HEK293 (cell line): Measurements from ENCODE around the gene MAPK11.

Experiments used
- CTCF ChIP-seq: fragments of 450-650 bp; formaldehyde crosslinking; IDR thresholded peaks from 2 replicates; pipeline ENCODE4 v1.5.1; 2016; ENCODE audit warnings: missing biosample characterization, missing genetic modification characterization
- KLF10 ChIP-seq: fragments of 450-650 bp; IDR thresholded peaks from 2 replicates; pipeline ENCODE4 v1.5.1; 2018; ENCODE audit warnings: missing biosample characterization, mild to moderate bottlenecking, missing genetic modification characterization
- PATZ1 ChIP-seq: fragments of 450-650 bp; formaldehyde crosslinking; IDR thresholded peaks from 2 replicates; pipeline ENCODE4 v1.5.1; 2016; ENCODE audit warnings: missing biosample characterization, missing genetic modification characterization
- SP7 ChIP-seq: fragments of 450-650 bp; formaldehyde crosslinking; IDR thresholded peaks from 2 replicates; pipeline ENCODE4 v1.5.1; 2016; ENCODE audit warnings: missing biosample characterization, missing genetic modification characterization
- TSHZ1 ChIP-seq: fragments of 450-650 bp; formaldehyde crosslinking; IDR thresholded peaks from 2 replicates; pipeline ENCODE4 v1.5.1; 2016; ENCODE audit warnings: missing biosample characterization, missing genetic modification characterization, borderline replicate concordance
- ZBTB11 ChIP-seq: fragments of 450-650 bp; formaldehyde crosslinking; conservative IDR thresholded peaks from 2 replicates; pipeline ENCODE4 v1.5.1; 2016; ENCODE audit warnings: low read depth, missing biosample characterization, missing genetic modification characterization
- ZEB2 ChIP-seq: fragments of 450-650 bp; formaldehyde crosslinking; IDR thresholded peaks from 2 replicates; pipeline ENCODE4 v1.5.1; 2016; ENCODE audit warnings: missing biosample characterization, missing genetic modification characterization
- ZFP37 ChIP-seq: fragments of 450-650 bp; formaldehyde crosslinking; IDR thresholded peaks from 2 replicates; pipeline ENCODE4 v1.5.1; 2016; ENCODE audit warnings: missing biosample characterization, missing genetic modification characterization
- ZFP41 ChIP-seq: fragments of 450-650 bp; formaldehyde crosslinking; IDR thresholded peaks from 2 replicates; pipeline ENCODE4 v1.5.1; 2016; ENCODE audit warnings: missing biosample characterization, missing genetic modification characterization, borderline replicate concordance
- ZIC2 ChIP-seq: fragments of 450-650 bp; formaldehyde crosslinking; IDR thresholded peaks from 2 replicates; pipeline ENCODE4 v1.5.1; 2016; ENCODE audit warnings: missing biosample characterization, missing genetic modification characterization
- ZNF10 ChIP-seq: fragments of 450-650 bp; formaldehyde crosslinking; IDR thresholded peaks from 2 replicates; pipeline ENCODE4 v1.5.1; 2017; ENCODE audit warnings: missing biosample characterization, missing genetic modification characterization
- ZNF133 ChIP-seq: fragments of 450-650 bp; formaldehyde crosslinking; IDR thresholded peaks from 2 replicates; pipeline ENCODE4 v1.5.1; 2016; ENCODE audit warnings: missing biosample characterization, missing genetic modification characterization
- ZNF169 ChIP-seq: fragments of 450-650 bp; formaldehyde crosslinking; IDR thresholded peaks from 2 replicates; pipeline ENCODE4 v1.5.1; 2016; ENCODE audit warnings: missing biosample characterization, missing genetic modification characterization
- ZNF174 ChIP-seq: fragments of 450-650 bp; formaldehyde crosslinking; IDR thresholded peaks from 2 replicates; pipeline ENCODE4 v1.5.0; 2017; ENCODE audit warnings: missing biosample characterization, mild to moderate bottlenecking, missing genetic modification characterization
- ZNF274 ChIP-seq, 2 experiments: fragments of 200-500 bp in 1 of 2; fragments of 450-650 bp in 1 of 2; sonication (Bioruptor generic) in 1 of 2; formaldehyde crosslinking in 1 of 2; IDR thresholded peaks; 2 replicates each; pipeline versions ENCODE4 v1.5.1 to v1.6.1; 2014 to 2016; ENCODE audit warnings: borderline replicate concordance in 1 of 2, inconsistent platforms in 1 of 2, low read length in 1 of 2, missing biosample characterization in 1 of 2, missing genetic modification characterization in 1 of 2
- ZNF335 ChIP-seq: fragments of 450-650 bp; formaldehyde crosslinking; conservative IDR thresholded peaks from 2 replicates; pipeline ENCODE4 v1.5.1; 2016; ENCODE audit warnings: missing biosample characterization, missing genetic modification characterization
- ZNF48 ChIP-seq: fragments of 450-650 bp; formaldehyde crosslinking; IDR thresholded peaks from 2 replicates; pipeline ENCODE4 v1.5.1; 2016; ENCODE audit warnings: missing biosample characterization, missing genetic modification characterization
- ZNF501 ChIP-seq: fragments of 450-650 bp; formaldehyde crosslinking; IDR thresholded peaks from 2 replicates; pipeline ENCODE4 v1.5.1; 2016; ENCODE audit warnings: missing biosample characterization, missing genetic modification characterization
- ZNF558 ChIP-seq: fragments of 450-650 bp; formaldehyde crosslinking; IDR thresholded peaks from 2 replicates; pipeline ENCODE4 v1.5.1; 2016; ENCODE audit warnings: missing biosample characterization, missing genetic modification characterization
- ZNF561 ChIP-seq: fragments of 450-650 bp; IDR thresholded peaks from 2 replicates; pipeline ENCODE4 v1.5.1; 2018; ENCODE audit warnings: missing biosample characterization, missing genetic modification characterization, borderline replicate concordance
- ZNF658 ChIP-seq: fragments of 450-650 bp; formaldehyde crosslinking; IDR thresholded peaks from 2 replicates; pipeline ENCODE4; 2016; ENCODE audit warnings: missing biosample characterization, missing genetic modification characterization
- ZNF747 ChIP-seq: fragments of 450-650 bp; formaldehyde crosslinking; IDR thresholded peaks from 2 replicates; pipeline ENCODE4 v1.5.1; 2016; ENCODE audit warnings: missing biosample characterization, missing genetic modification characterization
- ZNF776 ChIP-seq: fragments of 450-650 bp; formaldehyde crosslinking; IDR thresholded peaks from 2 replicates; pipeline ENCODE4 v1.5.0; 2017; ENCODE audit warnings: missing biosample characterization, missing genetic modification characterization, borderline replicate concordance
- ZSCAN18 ChIP-seq: fragments of 450-650 bp; formaldehyde crosslinking; IDR thresholded peaks from 2 replicates; pipeline ENCODE4 v1.5.1; 2016; ENCODE audit warnings: missing biosample characterization, missing genetic modification characterization
- ZXDB ChIP-seq: fragments of 450-650 bp; formaldehyde crosslinking; IDR thresholded peaks from 2 replicates; pipeline ENCODE4 v1.5.1; 2016; ENCODE audit warnings: missing biosample characterization, missing genetic modification characterization

Gene MAPK11

GRCh38 chr22:50270666-50271394, 650 bp upstream of the MAPK11 start (continued):
- TF ChIP-seq ZBTB11 (tag by site-specific recombination) (0 out of 2 replicates have a peak, but pooled peaks have one; percentile 19), ZFP41 (tag by site-specific recombination) (no peak), ZNF169 (tag by site-specific recombination) (no peak), ZNF335 (tag by site-specific recombination) (peak; percentile 85), SP7 (tag by site-specific recombination) (no peak), ZNF776 (tag by site-specific recombination) (no peak), CTCF (tag by site-specific recombination) (0 out of 2 replicates have a peak, but pooled peaks have one; percentile 1), ZFP37 (tag by site-specific recombination) (no peak), ZNF133 (no peak), ZXDB (tag by site-specific recombination) (0 out of 2 replicates have a peak, but pooled peaks have one; percentile 28), ZNF174 (tag by site-specific recombination) (no peak), ZNF558 (tag by site-specific recombination) (no peak), ZNF274 (IDR thresholded peaks at IDR 0.05; ENCODE audit: low read length) (no peak), ZNF274 (tag by site-specific recombination; IDR thresholded peaks at IDR 0.05; ENCODE audit: borderline replicate concordance) (no peak), ZNF747 (tag by site-specific recombination) (no peak), ZNF10 (tag by site-specific recombination) (no peak), ZIC2 (tag by site-specific recombination) (0 out of 2 replicates have a peak, but pooled peaks have one; percentile 13), TSHZ1 (no peak), ZNF48 (tag by site-specific recombination) (no peak), ZSCAN18 (tag by site-specific recombination) (no peak), PATZ1 (tag by site-specific recombination) (peak; percentile 42; the same call in 1 of the 2 replicates), ZNF501 (tag by site-specific recombination) (no peak), ZEB2 (0 out of 2 replicates have a peak, but pooled peaks have one; percentile 25), KLF10 (no peak), ZNF561 (tag by site-specific recombination) (no peak), ZNF658 (tag by site-specific recombination) (no peak)
